Neutrophil (primary cell): ENCODE measurements around the gene RPS6KA2.
A peak's percentile ranks its signal among the peaks of the same experiment; 100 is the strongest.

Experiments used
- H3K27ac ChIP-seq: fragments of 200-600 bp; sonication (generic); 2 replicates; pipeline ENCODE4 v1.5.1; 2016; ENCODE audit warnings: mild to moderate bottlenecking, moderate library complexity
- H3K27me3 ChIP-seq: fragments of 200-600 bp; sonication (generic); 2 replicates; pipeline ENCODE4 v1.6.0; 2016; ENCODE audit warnings: mild to moderate bottlenecking
- H3K36me3 ChIP-seq: fragments of 200-600 bp; sonication (generic); 2 replicates; pipeline ENCODE4 v1.5.1; 2017
- H3K4me1 ChIP-seq, 2 experiments: fragments of 200-600 bp in 1 of 2; sonication (generic) in 1 of 2; 1 replicate in 1 of 2; 2 replicates in 1 of 2; pipeline versions ENCODE4 v1.5.1 to v1.6.1; 2013 to 2016; ENCODE audit warnings: low read depth in 1 of 2, low read length in 1 of 2, mild to moderate bottlenecking in 1 of 2, moderate library complexity in 1 of 2; ENCODE audit not compliant: control insufficient read depth in 1 of 2, insufficient read depth in 1 of 2
- H3K4me3 ChIP-seq, 2 experiments: fragments of 200-600 bp in 1 of 2; sonication (generic) in 1 of 2; 1 replicate in 1 of 2; 2 replicates in 1 of 2; pipeline ENCODE4 v1.5.1; 2013 to 2016; ENCODE audit warnings: low read depth in 1 of 2, low read length in 1 of 2, mild to moderate bottlenecking in 1 of 2, moderate library complexity in 1 of 2
- H3K9me3 ChIP-seq: fragments of 200-600 bp; sonication (generic); 2 replicates; pipeline ENCODE4 v1.5.1; 2016
- TF ChIP-seq, protein P1 (sequence below): fragments of 200-600 bp; sonication (generic); IDR thresholded peaks from 2 replicates; pipeline ENCODE4 v1.5.1; 2016; ENCODE audit warnings: antibody characterized with exemption

RPS6KA2 gene

DNA sequence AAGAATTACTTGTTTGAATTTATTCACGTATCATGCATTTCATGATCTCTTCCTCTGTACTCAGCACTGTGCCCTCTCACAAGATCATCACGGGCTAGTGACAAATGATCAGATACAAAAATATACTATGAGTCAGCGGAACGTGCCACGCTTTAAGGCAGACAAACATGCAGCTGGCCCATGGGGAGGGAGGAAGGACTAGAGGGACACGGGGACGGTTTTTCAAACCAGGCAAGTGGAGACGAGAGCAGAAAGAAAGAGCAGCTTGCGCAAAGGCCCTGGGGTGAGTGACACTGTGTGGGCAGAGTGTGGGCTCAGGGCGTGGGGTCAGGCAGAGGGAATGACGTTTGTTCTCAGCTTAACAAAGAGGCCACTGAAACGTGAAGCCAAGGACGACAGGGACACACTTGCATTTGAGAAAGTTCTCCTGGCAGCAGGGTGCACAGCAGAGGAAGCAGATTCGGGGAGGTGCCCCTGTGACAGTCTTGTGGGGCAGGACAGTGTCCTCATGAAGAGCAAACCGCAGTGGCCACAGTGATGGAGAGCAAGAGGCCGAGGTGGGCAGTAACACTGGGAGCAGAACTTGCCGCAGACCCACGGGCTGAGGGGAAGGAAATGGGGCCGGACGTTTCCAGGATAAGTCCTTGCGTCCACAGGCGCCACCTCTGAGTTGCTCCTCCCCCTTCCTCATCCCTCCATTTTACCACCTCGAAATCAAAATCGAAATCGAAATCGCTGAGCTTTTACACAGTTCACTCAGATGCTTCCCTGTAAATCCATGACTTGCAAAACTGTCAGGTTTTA lies 6.9 kb upstream of the RPS6KA2 start:
- Histone ChIP-seq H3K4me3 (no peak overlapping the region), H3K4me1 (peaks cover 16 to 29% of the 10 kb centered on the region in 2 experiments), H3K27me3 (no peaks in the 10 kb centered on the region), H3K27ac (peak overlapping the region; percentile 56), H3K9me3 (no peaks in the 10 kb centered on the region), H3K36me3 (no peaks in the 10 kb centered on the region)
- TF ChIP-seq, protein P1, sequence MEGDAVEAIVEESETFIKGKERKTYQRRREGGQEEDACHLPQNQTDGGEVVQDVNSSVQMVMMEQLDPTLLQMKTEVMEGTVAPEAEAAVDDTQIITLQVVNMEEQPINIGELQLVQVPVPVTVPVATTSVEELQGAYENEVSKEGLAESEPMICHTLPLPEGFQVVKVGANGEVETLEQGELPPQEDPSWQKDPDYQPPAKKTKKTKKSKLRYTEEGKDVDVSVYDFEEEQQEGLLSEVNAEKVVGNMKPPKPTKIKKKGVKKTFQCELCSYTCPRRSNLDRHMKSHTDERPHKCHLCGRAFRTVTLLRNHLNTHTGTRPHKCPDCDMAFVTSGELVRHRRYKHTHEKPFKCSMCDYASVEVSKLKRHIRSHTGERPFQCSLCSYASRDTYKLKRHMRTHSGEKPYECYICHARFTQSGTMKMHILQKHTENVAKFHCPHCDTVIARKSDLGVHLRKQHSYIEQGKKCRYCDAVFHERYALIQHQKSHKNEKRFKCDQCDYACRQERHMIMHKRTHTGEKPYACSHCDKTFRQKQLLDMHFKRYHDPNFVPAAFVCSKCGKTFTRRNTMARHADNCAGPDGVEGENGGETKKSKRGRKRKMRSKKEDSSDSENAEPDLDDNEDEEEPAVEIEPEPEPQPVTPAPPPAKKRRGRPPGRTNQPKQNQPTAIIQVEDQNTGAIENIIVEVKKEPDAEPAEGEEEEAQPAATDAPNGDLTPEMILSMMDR = no peak

DNA sequence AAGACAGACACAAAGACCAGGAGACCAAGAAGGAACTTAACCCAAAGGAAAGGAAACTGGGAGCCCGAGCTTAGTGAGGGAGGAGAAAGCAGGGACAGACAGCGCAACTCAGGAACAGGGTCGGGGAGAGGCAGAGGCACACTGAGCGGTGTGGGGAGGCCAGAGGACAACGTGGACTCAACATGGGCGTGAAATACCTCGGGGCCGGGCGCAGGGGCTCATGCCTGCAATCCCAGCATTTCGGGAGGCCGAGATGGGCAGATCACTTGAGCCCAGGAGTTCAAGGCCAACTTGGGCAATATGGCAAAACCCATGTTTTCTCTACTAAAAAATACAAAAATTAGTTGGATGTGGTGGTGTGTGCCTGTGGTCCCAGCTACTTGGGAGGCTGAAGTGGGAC lies 5.7 kb upstream of the RPS6KA2 start:
- TF ChIP-seq, protein P1 = no peak
- H3K36me3 ChIP-seq = no peaks in the 10 kb centered on the region
- H3K4me3 ChIP-seq = no peak overlapping the region
- H3K27me3 ChIP-seq = no peaks in the 10 kb centered on the region
- peaks cover 28 to 38% of the 10 kb centered on the region in 2 experiments for H3K4me1 ChIP-seq
- no peaks in the 10 kb centered on the region for H3K9me3 ChIP-seq
- H3K27ac ChIP-seq = peak overlapping the region; percentile 56

DNA sequence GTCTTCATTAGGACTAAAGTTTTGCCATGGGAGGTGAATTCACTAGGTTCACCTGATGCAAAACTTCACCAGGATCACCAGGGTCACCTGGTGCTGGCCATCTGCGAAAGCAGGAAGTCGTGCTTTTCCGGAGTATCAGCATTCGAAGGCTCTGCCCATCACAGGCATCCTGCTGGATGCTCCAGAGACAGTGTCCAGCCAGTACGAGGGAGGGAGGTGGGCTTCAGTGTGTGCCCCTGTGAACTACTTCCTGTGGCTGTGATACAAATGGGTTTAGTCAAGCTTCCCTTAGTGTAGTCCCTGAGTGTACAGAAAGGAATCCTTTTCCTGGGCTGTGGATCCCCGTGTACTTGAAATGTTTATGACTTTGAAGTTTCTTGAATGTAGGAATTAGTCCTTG lies 3.4 kb upstream of the RPS6KA2 start:
- Histone ChIP-seq H3K9me3 (no peaks in the 10 kb centered on the region), H3K27ac (no peak overlapping the region), H3K4me1 (peaks cover 40 to 49% of the 10 kb centered on the region in 2 experiments), H3K36me3 (no peaks in the 10 kb centered on the region), H3K27me3 (no peaks in the 10 kb centered on the region), H3K4me3 (no peak overlapping the region)
- TF ChIP-seq, protein P1 = no peak

DNA sequence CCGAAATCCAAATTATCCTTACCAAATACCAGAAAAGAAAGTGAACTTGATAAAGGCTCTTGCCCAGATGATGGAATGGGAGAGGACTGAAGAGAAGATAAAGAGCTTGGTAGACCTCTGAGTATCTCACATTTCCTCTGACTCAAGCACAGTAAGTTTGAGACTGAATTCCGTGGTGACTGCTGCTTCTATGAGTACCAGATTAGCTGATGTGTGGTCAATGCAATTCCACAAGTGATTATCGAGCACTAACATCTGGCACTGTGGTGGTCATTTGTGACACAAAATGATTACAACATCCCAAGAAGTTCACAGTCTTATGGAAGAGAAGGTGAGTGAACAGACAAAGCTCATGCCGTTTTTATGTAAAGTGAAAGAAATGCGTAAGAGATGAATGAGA lies 2.6 kb upstream of the RPS6KA2 start:
- Histone ChIP-seq H3K4me3 (no peak overlapping the region), H3K27ac (no peak overlapping the region), H3K36me3 (no peaks in the 10 kb centered on the region), H3K27me3 (no peaks in the 10 kb centered on the region), H3K4me1 (peaks cover 40 to 57% of the 10 kb centered on the region in 2 experiments), H3K9me3 (no peaks in the 10 kb centered on the region)
- TF ChIP-seq, protein P1 = no peak

DNA sequence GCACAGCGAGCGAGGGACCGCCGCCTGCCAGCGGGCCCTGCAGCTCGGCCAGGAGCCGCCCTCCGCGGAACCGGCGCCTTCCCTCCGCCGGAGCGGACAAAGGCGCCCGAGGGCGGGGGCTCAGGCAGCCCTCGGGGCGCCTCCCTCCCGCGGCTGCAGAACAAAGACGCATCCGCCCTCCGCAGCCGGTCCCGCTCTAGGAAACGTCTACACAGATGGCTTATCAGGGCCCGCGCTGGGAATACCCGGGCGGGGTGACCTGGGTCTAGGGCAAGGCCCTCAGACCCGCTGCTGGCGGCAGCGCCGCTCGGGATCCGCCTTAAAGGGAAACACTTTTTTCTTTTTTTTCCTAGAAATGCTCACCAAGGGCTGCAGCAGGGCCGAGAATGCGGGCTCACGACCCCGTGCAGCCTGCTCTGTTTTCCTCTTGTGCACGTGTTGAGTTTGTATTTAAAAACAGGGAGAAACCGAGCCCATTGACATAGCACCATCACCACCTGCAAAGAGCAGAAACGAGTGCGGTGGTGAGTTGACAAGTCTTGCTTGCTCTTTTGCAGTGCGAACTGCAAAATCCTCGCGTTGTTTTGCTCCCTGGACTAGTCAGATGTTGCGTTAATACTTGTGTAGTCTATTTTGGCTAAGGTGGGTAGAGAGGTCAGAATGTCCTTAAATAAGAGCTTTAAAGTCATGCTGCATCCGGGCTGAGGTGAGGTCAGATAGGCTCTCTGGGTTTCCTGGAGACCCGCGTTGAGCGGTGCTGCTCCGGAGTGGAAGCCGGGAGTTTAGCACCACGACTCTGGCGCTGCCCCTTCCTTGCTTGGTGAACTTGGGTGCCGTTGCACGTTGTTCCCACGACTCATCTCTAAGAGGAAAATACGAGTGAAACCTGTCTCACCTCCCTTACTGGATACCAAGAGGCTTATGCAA lies 1.1 kb upstream of the RPS6KA2 start:
- TF ChIP-seq, protein P1 = no peak
- peaks cover 31 to 55% of the 10 kb centered on the region in 2 experiments for H3K4me1 ChIP-seq
- H3K27me3 ChIP-seq = no peaks in the 10 kb centered on the region
- H3K36me3 ChIP-seq = no peaks in the 10 kb centered on the region
- no peaks in the 10 kb centered on the region for H3K9me3 ChIP-seq
- peak overlapping the region; percentile 74 to 81 for H3K4me3 ChIP-seq
- peak overlapping the region; percentile 81 for H3K27ac ChIP-seq
